Lower leg skin (tissue), 3 donors: ENCODE data around the gene SPTAN1.

Experiments used
- CTCF ChIP-seq, 3 donors: fragments of 450-650 bp; IDR thresholded peaks; one replicate each; pipeline ENCODE4 v1.5.1; 2016; ENCODE audit warnings: antibody characterized with exemption in 3 of 3, mild to moderate bottlenecking in 3 of 3, moderate library complexity in 2 of 3
- POLR2A ChIP-seq, 2 donors: fragments of 450-650 bp; IDR thresholded peaks; one replicate each; pipeline ENCODE4 v1.6.1; 2016 to 2017; ENCODE audit warnings: antibody characterized with exemption in 2 of 2, mild to moderate bottlenecking in 1 of 2, moderate library complexity in 1 of 2

GRCh38 chr9:128593856-128594255 lies 41.5 kb downstream of the SPTAN1 start:
- TF ChIP-seq CTCF (IDR thresholded peaks at IDR 0.05): no peak
- TF ChIP-seq POLR2A (IDR thresholded peaks at IDR 0.05): no peak
